ENCODE measurements around the gene SYNGAP1.

GRCh38 chr6:33407132-33407718 is 12.6 kb upstream of the SYNGAP1 start:
- TF ChIP-seq CTCF (IDR thresholded peaks at IDR 0.05; ENCODE audit: low read depth, low read length) (no peak), POLR2A (IDR thresholded peaks at IDR 0.05; ENCODE audit: extremely low read depth, insufficient read length) (no peak)

Measured in NB4 (cell line).